Measurements from ENCODE around the gene RHOBTB1.

RHOBTB1 gene

GRCh38 chr10:60942788-60943315 lies 1.1 kb downstream of the RHOBTB1 start:
- ATAC-seq (ENCODE audit: insufficient read depth, low read depth), result peak; percentile 67
- TF ChIP-seq, protein P1, sequence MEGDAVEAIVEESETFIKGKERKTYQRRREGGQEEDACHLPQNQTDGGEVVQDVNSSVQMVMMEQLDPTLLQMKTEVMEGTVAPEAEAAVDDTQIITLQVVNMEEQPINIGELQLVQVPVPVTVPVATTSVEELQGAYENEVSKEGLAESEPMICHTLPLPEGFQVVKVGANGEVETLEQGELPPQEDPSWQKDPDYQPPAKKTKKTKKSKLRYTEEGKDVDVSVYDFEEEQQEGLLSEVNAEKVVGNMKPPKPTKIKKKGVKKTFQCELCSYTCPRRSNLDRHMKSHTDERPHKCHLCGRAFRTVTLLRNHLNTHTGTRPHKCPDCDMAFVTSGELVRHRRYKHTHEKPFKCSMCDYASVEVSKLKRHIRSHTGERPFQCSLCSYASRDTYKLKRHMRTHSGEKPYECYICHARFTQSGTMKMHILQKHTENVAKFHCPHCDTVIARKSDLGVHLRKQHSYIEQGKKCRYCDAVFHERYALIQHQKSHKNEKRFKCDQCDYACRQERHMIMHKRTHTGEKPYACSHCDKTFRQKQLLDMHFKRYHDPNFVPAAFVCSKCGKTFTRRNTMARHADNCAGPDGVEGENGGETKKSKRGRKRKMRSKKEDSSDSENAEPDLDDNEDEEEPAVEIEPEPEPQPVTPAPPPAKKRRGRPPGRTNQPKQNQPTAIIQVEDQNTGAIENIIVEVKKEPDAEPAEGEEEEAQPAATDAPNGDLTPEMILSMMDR (IDR thresholded peaks at IDR 0.05; ENCODE audit: borderline replicate concordance, extremely low read depth, low read length, poor library complexity, severe bottlenecking), result no peak
- TF ChIP-seq EZH2 (IDR thresholded peaks at IDR 0.05; ENCODE audit: borderline replicate concordance, low read depth, low read length, severe bottlenecking), result no peak

DNA sequence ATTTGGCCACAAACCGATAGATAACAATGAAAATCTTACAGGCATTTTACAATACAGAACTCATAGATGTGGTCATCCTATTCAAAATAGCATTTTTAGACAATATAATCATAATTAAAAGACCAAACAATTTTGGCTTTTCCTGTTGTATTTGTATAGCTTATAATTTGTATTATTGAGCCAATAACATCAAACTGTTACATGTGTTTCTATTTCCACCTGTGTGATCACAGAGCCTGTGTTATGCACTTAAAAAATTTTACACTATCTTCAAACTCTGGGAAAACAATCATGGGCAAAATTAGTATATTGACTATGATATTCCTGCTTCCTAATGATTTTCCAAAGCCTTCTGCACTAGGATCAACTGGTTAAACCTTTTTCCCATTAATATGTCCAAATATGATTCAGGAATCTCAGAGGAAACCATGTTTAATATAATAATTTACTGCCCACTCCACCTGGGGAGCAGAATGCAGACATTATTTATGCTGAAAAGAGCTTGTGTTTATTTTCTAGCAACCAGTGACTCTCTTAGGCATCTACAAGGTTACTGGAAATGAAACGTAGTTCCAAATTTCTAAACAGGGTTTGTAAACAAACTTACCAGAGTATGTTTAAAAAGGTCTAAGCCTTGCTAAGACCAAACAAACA lies 1.7 kb downstream of the RHOBTB1 start:
- Histone ChIP-seq H3K27me3 (ENCODE audit: insufficient read depth, low read length, poor library complexity) (peaks cover 8% of the 10 kb centered on the region), H3K9me3 (ENCODE audit: insufficient read depth, low read length, severe bottlenecking) (no peaks in the 10 kb centered on the region), H2AFZ (ENCODE audit: low read depth, low read length) (peak overlapping the region; percentile 87), H3K9ac (ENCODE audit: low read depth, low read length) (peak overlapping the region; percentile 82; the same call in 1 of the 2 replicates), H3K27ac (ENCODE audit: low read length) (peak overlapping the region; percentile 62; the same call in 1 of the 2 replicates), H3K36me3 (ENCODE audit: insufficient read depth, low read length) (no peaks in the 10 kb centered on the region), H4K20me1 (ENCODE audit: insufficient read depth, low read length) (no peaks in the 10 kb centered on the region), H3K4me2 (ENCODE audit: insufficient read depth, low read length) (peak overlapping the region; percentile 76), H3K4me1 (ENCODE audit: insufficient read depth, low read length) (peaks cover 28% of the 10 kb centered on the region), H3K79me2 (ENCODE audit: insufficient read depth, low read length) (no peaks in the 10 kb centered on the region), H3K4me3 (ENCODE audit: low read depth in 1 of 2, low read length in 2 of 2) (peak overlapping the region in 1 of 2 experiments; percentile 70; a peak in 2 of 4 replicates)
- ATAC-seq (ENCODE audit: insufficient read depth, low read depth) (no peak), DNase-seq (no peak)
- no peak for TF ChIP-seq EZH2 (IDR thresholded peaks at IDR 0.05; ENCODE audit: borderline replicate concordance, low read depth, low read length, severe bottlenecking)
- TF ChIP-seq, protein P1 (IDR thresholded peaks at IDR 0.05; ENCODE audit: borderline replicate concordance, extremely low read depth, low read length, poor library complexity, severe bottlenecking), result no peak

More at GRCh38 chr10:60942788-60943315, 1.1 kb downstream of the RHOBTB1 start:
- peak overlapping the region; percentile 45 to 70 for H3K4me3 ChIP-seq (ENCODE audit: low read depth in 1 of 2, low read length in 2 of 2)
- H3K27me3 ChIP-seq (ENCODE audit: insufficient read depth, low read length, poor library complexity), result peaks cover 8% of the 10 kb centered on the region
- peak overlapping the region; percentile 62 for H3K27ac ChIP-seq (ENCODE audit: low read length)
- no peaks in the 10 kb centered on the region for H3K9me3 ChIP-seq (ENCODE audit: insufficient read depth, low read length, severe bottlenecking)
- H3K79me2 ChIP-seq (ENCODE audit: insufficient read depth, low read length), result no peaks in the 10 kb centered on the region
- H3K4me1 ChIP-seq (ENCODE audit: insufficient read depth, low read length), result peaks cover 28% of the 10 kb centered on the region
- peak overlapping the region; percentile 82 for H3K9ac ChIP-seq (ENCODE audit: low read depth, low read length)
- peak; percentile 74 for DNase-seq
- H4K20me1 ChIP-seq (ENCODE audit: insufficient read depth, low read length), result no peaks in the 10 kb centered on the region
- peak overlapping the region; percentile 76 for H3K4me2 ChIP-seq (ENCODE audit: insufficient read depth, low read length)
- no peaks in the 10 kb centered on the region for H3K36me3 ChIP-seq (ENCODE audit: insufficient read depth, low read length)
- H2AFZ ChIP-seq (ENCODE audit: low read depth, low read length), result peak overlapping the region; percentile 87

DNA sequence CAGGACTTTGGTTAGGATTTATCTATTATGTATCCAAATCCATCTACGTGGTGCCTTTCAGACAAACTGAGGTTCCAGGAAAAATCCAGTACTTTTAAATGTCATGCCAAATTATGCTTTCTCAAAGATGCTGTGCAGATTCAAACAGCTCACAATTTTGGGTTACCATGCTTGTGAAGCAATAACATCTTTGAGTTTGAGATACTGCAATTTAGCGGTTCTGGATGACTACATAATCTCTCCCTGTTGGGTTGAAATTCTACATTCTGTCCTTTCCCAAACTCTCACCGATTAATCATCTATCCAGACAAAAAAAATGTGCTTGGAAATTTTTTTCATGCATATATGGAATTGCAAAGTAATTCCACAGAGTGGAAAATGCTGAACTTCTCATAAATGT lies 3.5 kb downstream of the RHOBTB1 start:
- Histone ChIP-seq H2AFZ (ENCODE audit: low read depth, low read length) (no peak overlapping the region), H3K79me2 (ENCODE audit: insufficient read depth, low read length) (no peaks in the 10 kb centered on the region), H3K9ac (ENCODE audit: low read depth, low read length) (no peak overlapping the region), H3K9me3 (ENCODE audit: insufficient read depth, low read length, severe bottlenecking) (no peaks in the 10 kb centered on the region), H3K36me3 (ENCODE audit: insufficient read depth, low read length) (no peaks in the 10 kb centered on the region), H3K4me3 (ENCODE audit: low read depth in 1 of 2, low read length in 2 of 2) (no peak overlapping the region), H3K27me3 (ENCODE audit: insufficient read depth, low read length, poor library complexity) (peaks cover 8% of the 10 kb centered on the region), H3K4me2 (ENCODE audit: insufficient read depth, low read length) (no peak overlapping the region), H3K27ac (ENCODE audit: low read length) (no peak overlapping the region), H4K20me1 (ENCODE audit: insufficient read depth, low read length) (no peaks in the 10 kb centered on the region), H3K4me1 (ENCODE audit: insufficient read depth, low read length) (peaks cover 28% of the 10 kb centered on the region)
- DNase-seq (no peak), ATAC-seq (ENCODE audit: insufficient read depth, low read depth) (no peak)
- TF ChIP-seq, protein P1 (IDR thresholded peaks at IDR 0.05; ENCODE audit: borderline replicate concordance, extremely low read depth, low read length, poor library complexity, severe bottlenecking), result no peak
- TF ChIP-seq EZH2 (IDR thresholded peaks at IDR 0.05; ENCODE audit: borderline replicate concordance, low read depth, low read length, severe bottlenecking), result no peak

Measured in DND-41 (cell line).